ENCODE measurements around the gene CDK14.

DNA sequence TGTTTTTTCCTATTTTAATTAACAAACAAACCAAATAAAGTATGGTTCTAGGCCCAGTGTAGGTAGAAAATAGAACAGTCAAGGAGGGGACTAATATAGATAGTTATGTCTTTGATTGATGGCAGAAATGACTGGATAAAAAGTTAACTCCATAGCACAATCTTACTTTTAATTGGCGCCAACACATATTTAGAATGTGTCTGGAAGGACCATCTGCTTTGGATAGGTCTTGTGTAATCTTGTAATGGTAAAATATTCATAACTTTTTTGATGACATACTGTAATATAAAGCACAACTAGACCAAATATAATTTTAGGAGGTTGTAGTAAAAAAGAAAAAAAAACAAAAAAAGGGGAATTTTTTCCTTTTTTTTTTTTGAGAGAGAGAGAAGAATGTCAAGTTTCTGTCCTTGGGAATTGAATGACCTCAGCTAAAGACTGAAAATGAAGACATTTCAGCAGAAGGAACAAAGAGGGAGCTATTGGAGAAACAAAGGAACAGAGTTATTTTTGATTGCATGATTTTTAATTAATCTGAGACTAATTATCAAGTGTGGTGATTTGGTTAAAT, 193.7 kb downstream of the CDK14 start:
- TF ChIP-seq, protein P1, sequence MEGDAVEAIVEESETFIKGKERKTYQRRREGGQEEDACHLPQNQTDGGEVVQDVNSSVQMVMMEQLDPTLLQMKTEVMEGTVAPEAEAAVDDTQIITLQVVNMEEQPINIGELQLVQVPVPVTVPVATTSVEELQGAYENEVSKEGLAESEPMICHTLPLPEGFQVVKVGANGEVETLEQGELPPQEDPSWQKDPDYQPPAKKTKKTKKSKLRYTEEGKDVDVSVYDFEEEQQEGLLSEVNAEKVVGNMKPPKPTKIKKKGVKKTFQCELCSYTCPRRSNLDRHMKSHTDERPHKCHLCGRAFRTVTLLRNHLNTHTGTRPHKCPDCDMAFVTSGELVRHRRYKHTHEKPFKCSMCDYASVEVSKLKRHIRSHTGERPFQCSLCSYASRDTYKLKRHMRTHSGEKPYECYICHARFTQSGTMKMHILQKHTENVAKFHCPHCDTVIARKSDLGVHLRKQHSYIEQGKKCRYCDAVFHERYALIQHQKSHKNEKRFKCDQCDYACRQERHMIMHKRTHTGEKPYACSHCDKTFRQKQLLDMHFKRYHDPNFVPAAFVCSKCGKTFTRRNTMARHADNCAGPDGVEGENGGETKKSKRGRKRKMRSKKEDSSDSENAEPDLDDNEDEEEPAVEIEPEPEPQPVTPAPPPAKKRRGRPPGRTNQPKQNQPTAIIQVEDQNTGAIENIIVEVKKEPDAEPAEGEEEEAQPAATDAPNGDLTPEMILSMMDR (IDR thresholded peaks at IDR 0.05) = no peak
- TF ChIP-seq POLR2A (IDR thresholded peaks at IDR 0.05) = no peak

Measured in esophagus squamous epithelium (tissue), 4 donors.